Central memory CD4-positive, alpha-beta T cell (primary cell): ENCODE results near the gene CRYZ.
"Not testable (repeated sequence)": the region's sequence is repeated elsewhere in the genome, so short reads cannot be mapped to it uniquely, and the experiment has no call there.

Experiments
- DNase-seq: peaks from one replicate; pipeline ENCODE4 v3.0.0; 2022

The CRYZ gene

GRCh38 chr1:74679811-74680210 lies 53.0 kb downstream of the CRYZ start:
- no peak for DNase-seq

GRCh38 chr1:74677926-74678325 lies 54.9 kb downstream of the CRYZ start:
- no peak for DNase-seq

- DNase-seq, result no peak
Observed at GRCh38 chr1:74674278-74675048, 58.4 kb downstream of the CRYZ start.

DNA sequence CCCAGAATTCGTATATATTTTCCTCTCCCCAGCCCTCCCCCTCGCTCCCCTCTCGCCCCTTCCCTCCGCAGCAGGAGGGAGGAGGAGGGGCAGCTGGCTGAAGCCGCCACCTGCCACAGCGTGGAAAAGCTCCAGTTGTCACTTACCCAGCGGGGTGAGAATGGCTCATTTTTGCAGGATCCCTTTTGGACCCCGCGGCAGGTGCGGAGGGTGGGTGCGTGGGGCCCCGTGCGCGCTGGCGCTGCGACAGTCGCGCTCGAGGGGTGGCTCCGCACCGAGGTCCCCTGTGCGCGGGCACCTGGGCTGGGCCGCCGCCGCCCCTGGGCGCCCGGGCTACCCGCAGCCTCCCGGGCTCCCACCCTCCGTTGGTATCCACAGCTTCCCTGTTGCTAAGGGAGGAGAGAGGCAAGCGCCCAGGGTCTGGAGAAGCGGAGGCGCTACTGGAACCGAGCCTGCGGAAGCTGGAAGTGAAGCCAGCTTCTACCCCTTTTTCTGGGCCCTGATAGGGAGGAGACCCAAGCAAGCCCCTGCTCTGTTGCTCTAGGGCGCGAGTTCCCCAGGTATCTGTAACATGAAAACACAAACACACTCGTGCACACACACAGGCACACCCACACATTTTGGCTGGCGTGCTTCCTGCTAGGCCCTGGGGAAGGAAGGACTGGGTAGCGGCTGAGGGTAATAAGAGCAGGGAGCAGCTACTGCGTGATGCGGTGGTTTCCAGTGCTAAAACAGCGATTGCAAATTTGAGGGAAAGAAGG lies 59.3 kb downstream of the CRYZ start, which contains the start of gene ERICH3:
ERICH3 (minus strand) TSS at position 442 of the 761 bp plus-strand sequence; CDS start at position 169, 273 bp downstream.
- no peak for DNase-seq

GRCh38 chr1:74670866-74671265 lies 62.0 kb downstream of the CRYZ start:
- not testable (repeated sequence) for DNase-seq
